GM12878 (cell line): ENCODE results near the gene ADARB1. TPM values are rescaled to one million over a fixed set of nuclear protein-coding genes. Genes with fewer than 3 reads are reported as not detected.

Source experiments
- ATAC-seq: fragments of 200-7000 bp; cut with Tn5 transposase; 3 replicates; pipeline ENCODE4 v1.9.1; 2020; ENCODE audit warnings: mild to moderate bottlenecking, moderate library complexity
- BruUV-seq: library from RNA; stranded (reverse); fragments of 400-500 nt; replicated peaks from 2 replicates; lab custom pipeline; 2021; lab: Mats Ljungman, UMichigan
- CTCF ChIA-PET: fragments of 300-600 bp; sonication (Branson Sonifier 250); formaldehyde crosslinking; extraction: SDS; loops from one replicate; lab custom pipeline; 2021; ENCODE audit warnings: inconsistent platforms; lab: Yijun Ruan, JAX
- POLR2A ChIA-PET: fragments of 350-600 bp; formaldehyde crosslinking; extraction: SDS; loops from one replicate; lab custom pipeline; 2021; ENCODE audit warnings: inconsistent platforms; lab: Charles Lee
- RAD21 ChIA-PET: fragments of 300-600 bp; sonication (Branson Sonifier 250); formaldehyde crosslinking; loops from one replicate; lab custom pipeline; 2023; ENCODE audit warnings: antibody characterized with exemption; ENCODE audit not compliant: unreplicated experiment; lab: Charles Lee
- SMC1A ChIA-PET: fragments of 300-600 bp; sonication (Branson Sonifier 250); formaldehyde crosslinking; loops from one replicate; lab custom pipeline; 2023; ENCODE audit not compliant: unreplicated experiment, uncharacterized antibody; lab: Charles Lee
- DNase-seq: peaks from one replicate; pipeline ENCODE4 v3.0.0-alpha.2; 2011; ENCODE audit warnings: low read depth, low spot score
- FAIRE-seq: peaks from 3 replicates; lab custom pipeline; 2011; peaks lifted over from hg19 to GRCh38; lab: Jason Lieb, UNC
- H2AFZ ChIP-seq: 2 replicates; pipeline ENCODE4 v1.6.0; 2011; ENCODE audit warnings: low read depth, low read length, control low read depth; ENCODE audit not compliant: control insufficient read depth
- H3K27ac ChIP-seq: 2 replicates; pipeline ENCODE4 v1.5.1; 2011; ENCODE audit warnings: control low read depth; ENCODE audit not compliant: control insufficient read depth, insufficient read depth
- H3K27me3 ChIP-seq, 2 experiments: replicated peaks in 1 of 2; 2 replicates each; pipeline versions ENCODE4 v1.6.0 to v1.6.1; 2011; ENCODE audit warnings: low read length in 1 of 2; ENCODE audit not compliant: control insufficient read depth in 2 of 2, insufficient read depth in 2 of 2
- H3K36me3 ChIP-seq, 2 experiments: 2 replicates each; pipeline ENCODE4 v1.5.1; 2011; ENCODE audit warnings: low read length in 1 of 2; ENCODE audit not compliant: control insufficient read depth in 2 of 2, insufficient read depth in 2 of 2
- H3K4me1 ChIP-seq: 2 replicates; pipeline ENCODE4 v1.6.1; 2011; ENCODE audit warnings: mild to moderate bottlenecking, low read length, moderate library complexity, mixed read lengths; ENCODE audit not compliant: control insufficient read depth, insufficient read depth
- H3K4me2 ChIP-seq: 2 replicates; pipeline ENCODE4 v1.6.0; 2011; ENCODE audit warnings: control low read depth; ENCODE audit not compliant: control insufficient read depth, insufficient read depth
- H3K4me3 ChIP-seq: fragments of 200-600 bp; sonication (generic); 2 replicates; pipeline ENCODE4 v1.5.1; 2016
- H3K79me2 ChIP-seq: 2 replicates; pipeline ENCODE4 v1.6.0; 2011; ENCODE audit warnings: low read length; ENCODE audit not compliant: control insufficient read depth, insufficient read depth
- H3K9ac ChIP-seq: 2 replicates; pipeline ENCODE4 v1.8.0; 2011; ENCODE audit warnings: low read length, control low read depth, mixed read lengths; ENCODE audit not compliant: control insufficient read depth, insufficient read depth
- H3K9me3 ChIP-seq: replicated peaks from 3 replicates; pipeline ENCODE4 v1.5.1; 2011; ENCODE audit warnings: mild to moderate bottlenecking, low read length; ENCODE audit not compliant: control insufficient read depth, insufficient read depth
- H4K20me1 ChIP-seq: 2 replicates; pipeline ENCODE4 v1.6.0; 2011; ENCODE audit not compliant: control insufficient read depth, insufficient read depth
- CBFB ChIP-seq: IDR thresholded peaks from 2 replicates; pipeline ENCODE4 v1.6.1; 2016; ENCODE audit warnings: antibody characterized with exemption, low read depth
- CHD2 ChIP-seq: IDR thresholded peaks from 2 replicates; pipeline ENCODE4 v1.6.1; 2011; ENCODE audit warnings: low read depth, low read length, improper control_type of control experiment, borderline replicate concordance
- GABPA ChIP-seq: IDR thresholded peaks from 2 replicates; pipeline ENCODE4 v1.6.1; 2014; ENCODE audit warnings: antibody characterized with exemption, low read depth, mild to moderate bottlenecking, inconsistent platforms
- MXI1 ChIP-seq: fragments of 150-350 bp; IDR thresholded peaks from 2 replicates; pipeline ENCODE4 v1.6.1; 2011; ENCODE audit warnings: low read depth, mild to moderate bottlenecking, inconsistent platforms, low read length, improper control_type of control experiment
- PAX8 ChIP-seq: fragments of 450-650 bp; IDR thresholded peaks from 2 replicates; pipeline ENCODE4 v1.6.1; 2017; ENCODE audit warnings: mild to moderate bottlenecking, moderate library complexity
- PML ChIP-seq: IDR thresholded peaks from 2 replicates; pipeline ENCODE4 v1.6.1; 2012; ENCODE audit warnings: low read length, inconsistent platforms
- RAD51 ChIP-seq: fragments of 450-650 bp; IDR thresholded peaks from 2 replicates; pipeline ENCODE4 v1.6.1; 2016; ENCODE audit warnings: moderate library complexity, mild to moderate bottlenecking, inconsistent platforms
- RCOR1 ChIP-seq: conservative IDR thresholded peaks from 2 replicates; pipeline ENCODE4 v1.6.1; 2012; ENCODE audit warnings: low read depth, low read length, improper control_type of control experiment
- RFX5 ChIP-seq: IDR thresholded peaks from 2 replicates; pipeline ENCODE4 v1.6.1; 2011; ENCODE audit warnings: low read depth, low read length, improper control_type of control experiment
- SREBF2 ChIP-seq: IDR thresholded peaks from 2 replicates; pipeline ENCODE4 v1.6.1; 2012; ENCODE audit warnings: mild to moderate bottlenecking, low read length
- SUZ12 ChIP-seq: fragments of 200-600 bp; sonication (generic); IDR thresholded peaks from one replicate; pipeline ENCODE4 v1.6.1; 2018; ENCODE audit warnings: antibody characterized with exemption, mild to moderate bottlenecking; ENCODE audit not compliant: unreplicated experiment
- WRNIP1 ChIP-seq: IDR thresholded peaks from 2 replicates; pipeline ENCODE4 v1.6.1; 2011; ENCODE audit warnings: low read depth, low read length, improper control_type of control experiment, borderline replicate concordance
- WGBS: methylation state at CpG from one replicate; pipeline ENCODE4 v1.1.6; 2016; ENCODE audit warnings: low lambda C conversion rate; ENCODE audit not compliant: insufficient replicate concordance, insufficient coverage; ENCODE audit errors: missing lambda C conversion rate; 5-methylcytosine and 5-hydroxymethylcytosine counted together
- in situ Hi-C: fragments of 300-500 bp; cut with MboI; formaldehyde crosslinking; loops from 9 replicates; pipeline ENCODE4 v1.14.3; 2018; ENCODE audit warnings: mixed read lengths
- intact Hi-C: fragments of 100-400 bp; cut with micrococcal nuclease; formaldehyde crosslinking; loops from one replicate; pipeline ENCODE4 v1.14.2; 2022; ENCODE audit not compliant: unreplicated experiment
- polyA plus RNA-seq, 11 experiments: library from polyadenylated mRNA; depleted of rRNA in 4 of 11; unstranded in 6 of 11; stranded (reverse) in 5 of 11; fragments of >200 nt; fragmentation: Nextera tagmentation in 4 of 11; fragmentation: Illumina TruSeq in 1 of 11; extraction: Ambion mirVana in 4 of 11; extraction: Trizol in 1 of 11; gene quantifications; 1 replicate in 1 of 11; 2 replicates in 10 of 11; pipeline versions ENCODE4 v1.2.1 to v1.2.3, GENCODE V29; 2011 to 2016; ENCODE audit warnings: inconsistent platforms in 2 of 11, missing spikeins in 2 of 11, low read depth in 1 of 11
- total RNA-seq, 4 experiments: library from RNA; depleted of rRNA in 3 of 4; stranded (reverse); fragments of >200 nt in 3 of 4; fragmentation: Illumina TruSeq in 1 of 4; extraction: Trizol in 1 of 4; gene quantifications; 2 replicates each; pipeline versions ENCODE4 v1.2.1 to v1.2.3, GENCODE V29; 2013 to 2021
- TF ChIP-seq, protein P1 (sequence below): fragments of 450-650 bp; IDR thresholded peaks from 2 replicates; pipeline ENCODE4 v1.6.1; 2017; ENCODE audit warnings: mild to moderate bottlenecking

The ADARB1 gene
- total and polyA plus RNA-seq, 10 of the 15 experiments (the other 5 are each of a cell fraction or from before 2014, with no cell fraction given) = 5.7 to 61.7 (median 25.3) TPM

DNA sequence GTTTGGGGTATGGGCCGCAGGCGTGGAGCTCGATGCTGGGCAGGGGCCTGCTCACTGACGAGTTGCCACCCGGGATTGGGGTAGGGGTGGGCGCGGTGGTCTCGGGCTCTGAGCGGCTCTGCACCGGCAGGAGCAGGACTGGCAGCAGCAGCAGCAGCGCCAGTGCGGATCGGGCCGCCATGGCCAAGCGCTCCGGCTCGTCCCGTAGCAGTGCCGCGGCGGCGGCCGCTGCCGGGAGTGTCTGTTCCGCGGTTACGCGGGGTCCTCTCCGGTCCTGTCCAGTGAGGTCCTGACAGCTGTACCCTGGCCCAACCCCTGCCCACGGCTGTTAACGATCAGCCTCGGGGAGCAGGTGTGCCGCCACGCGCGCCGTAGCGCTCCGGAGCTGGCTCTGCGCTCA is 26.5 kb downstream of the ADARB1 start:
- POLR2A ChIA-PET = no interaction called here
- Histone ChIP-seq H3K4me3 (no peak overlapping the region), H3K27ac (no peak overlapping the region), H3K9ac (no peak overlapping the region), H4K20me1 (peaks cover 5% of the 10 kb centered on the region), H3K79me2 (no peaks in the 10 kb centered on the region), H2AFZ (no peak overlapping the region), H3K4me1 (peaks cover 15% of the 10 kb centered on the region), H3K27me3 (no peaks in the 10 kb centered on the region; a peak in 1 of 4 replicates), H3K4me2 (no peak overlapping the region), H3K36me3 (no peaks in the 10 kb centered on the region; a peak in 1 of 4 replicates), H3K9me3 (no peaks in the 10 kb centered on the region)
- SMC1A ChIA-PET = interaction anchor here (0.9 to 18.3 kb wide), 6 partner anchors 14 to 28 kb away, joined by 3 to 560 read pairs (median 7); no protein-coding TSS in a partner anchor
- no peak for ATAC-seq
- in situ Hi-C loops = no loop called here
- no peak for DNase-seq
- intact Hi-C loops = no loop called here
- BruUV-seq = no TSS peak
- TF ChIP-seq SUZ12 (no peak), PML (no peak), CBFB (no peak), GABPA (no peak), RAD51 (no peak), PAX8 (no peak), MXI1 (no peak), SREBF2 (no peak), WRNIP1 (no peak), RFX5 (no peak), CHD2 (no peak), RCOR1 (no peak)
- TF ChIP-seq, protein P1, sequence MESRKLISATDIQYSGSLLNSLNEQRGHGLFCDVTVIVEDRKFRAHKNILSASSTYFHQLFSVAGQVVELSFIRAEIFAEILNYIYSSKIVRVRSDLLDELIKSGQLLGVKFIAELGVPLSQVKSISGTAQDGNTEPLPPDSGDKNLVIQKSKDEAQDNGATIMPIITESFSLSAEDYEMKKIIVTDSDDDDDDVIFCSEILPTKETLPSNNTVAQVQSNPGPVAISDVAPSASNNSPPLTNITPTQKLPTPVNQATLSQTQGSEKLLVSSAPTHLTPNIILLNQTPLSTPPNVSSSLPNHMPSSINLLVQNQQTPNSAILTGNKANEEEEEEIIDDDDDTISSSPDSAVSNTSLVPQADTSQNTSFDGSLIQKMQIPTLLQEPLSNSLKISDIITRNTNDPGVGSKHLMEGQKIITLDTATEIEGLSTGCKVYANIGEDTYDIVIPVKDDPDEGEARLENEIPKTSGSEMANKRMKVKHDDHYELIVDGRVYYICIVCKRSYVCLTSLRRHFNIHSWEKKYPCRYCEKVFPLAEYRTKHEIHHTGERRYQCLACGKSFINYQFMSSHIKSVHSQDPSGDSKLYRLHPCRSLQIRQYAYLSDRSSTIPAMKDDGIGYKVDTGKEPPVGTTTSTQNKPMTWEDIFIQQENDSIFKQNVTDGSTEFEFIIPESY = no peak
- WGBS = 92% methylated on average over 24 of the region's 40 CpGs
- CTCF ChIA-PET = interaction anchor here (1.0 to 15.5 kb wide), 5 partner anchors 9 to 307 kb away, joined by 3 to 626 read pairs (median 22); no protein-coding TSS in a partner anchor
- no peak for FAIRE-seq
- RAD21 ChIA-PET = interaction anchor here (1.2 to 8.2 kb wide), 3 partner anchors 27 to 39 kb away, joined by 5 to 204 read pairs (median 40); no protein-coding TSS in a partner anchor
